ENCODE results near the gene UROD. TPM values are rescaled to one million over a fixed set of nuclear protein-coding genes. Genes with fewer than 3 reads are reported as not detected.
"Not testable (repeated sequence)": the region's sequence is repeated elsewhere in the genome, so short reads cannot be mapped to it uniquely, and the experiment has no call there.

UROD gene
- 136 and 179 TPM in 2 replicates for total RNA-seq

GRCh38 chr1:45011837-45012638 lies at the start of gene UROD:
Gene UROD (plus strand): TSS chr1:45012254. CDS start chr1:45012266, 12 bp downstream.
- H3K4me3 ChIP-seq (ENCODE audit: low read depth, low read length), result peak within 1 kb of the TSS; percentile 69
- peak; percentile 97 for DNase-seq (ENCODE audit: low read depth)
- TF ChIP-seq, protein P1, sequence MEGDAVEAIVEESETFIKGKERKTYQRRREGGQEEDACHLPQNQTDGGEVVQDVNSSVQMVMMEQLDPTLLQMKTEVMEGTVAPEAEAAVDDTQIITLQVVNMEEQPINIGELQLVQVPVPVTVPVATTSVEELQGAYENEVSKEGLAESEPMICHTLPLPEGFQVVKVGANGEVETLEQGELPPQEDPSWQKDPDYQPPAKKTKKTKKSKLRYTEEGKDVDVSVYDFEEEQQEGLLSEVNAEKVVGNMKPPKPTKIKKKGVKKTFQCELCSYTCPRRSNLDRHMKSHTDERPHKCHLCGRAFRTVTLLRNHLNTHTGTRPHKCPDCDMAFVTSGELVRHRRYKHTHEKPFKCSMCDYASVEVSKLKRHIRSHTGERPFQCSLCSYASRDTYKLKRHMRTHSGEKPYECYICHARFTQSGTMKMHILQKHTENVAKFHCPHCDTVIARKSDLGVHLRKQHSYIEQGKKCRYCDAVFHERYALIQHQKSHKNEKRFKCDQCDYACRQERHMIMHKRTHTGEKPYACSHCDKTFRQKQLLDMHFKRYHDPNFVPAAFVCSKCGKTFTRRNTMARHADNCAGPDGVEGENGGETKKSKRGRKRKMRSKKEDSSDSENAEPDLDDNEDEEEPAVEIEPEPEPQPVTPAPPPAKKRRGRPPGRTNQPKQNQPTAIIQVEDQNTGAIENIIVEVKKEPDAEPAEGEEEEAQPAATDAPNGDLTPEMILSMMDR (IDR thresholded peaks at IDR 0.05; ENCODE audit: insufficient read depth, low read depth, low read length), result no peak

DNA sequence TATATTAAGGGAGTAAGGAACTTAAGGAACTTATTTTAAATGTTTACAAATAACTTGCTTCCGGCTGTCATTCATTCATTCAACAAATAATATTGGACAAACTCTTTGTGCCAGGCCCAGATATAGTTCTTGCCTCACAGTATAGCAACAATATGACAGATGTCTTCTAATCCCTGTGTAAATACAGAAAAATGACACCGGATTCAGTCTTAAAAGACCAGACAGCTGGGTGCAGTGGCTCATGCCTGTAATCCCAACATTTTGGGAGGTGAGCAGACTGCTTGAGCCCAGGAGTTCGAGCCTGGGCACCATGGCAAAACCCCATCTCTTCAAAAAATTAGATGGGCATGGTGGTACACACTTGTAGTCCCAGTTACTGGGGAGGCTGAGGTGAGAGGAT lies 49.3 kb upstream of the UROD start:
- DNase-seq (ENCODE audit: low read depth), result no peak
- H3K4me3 ChIP-seq (ENCODE audit: low read depth, low read length), result no peak overlapping the region
- TF ChIP-seq, protein P1 (IDR thresholded peaks at IDR 0.05; ENCODE audit: insufficient read depth, low read depth, low read length), result no peak

DNA sequence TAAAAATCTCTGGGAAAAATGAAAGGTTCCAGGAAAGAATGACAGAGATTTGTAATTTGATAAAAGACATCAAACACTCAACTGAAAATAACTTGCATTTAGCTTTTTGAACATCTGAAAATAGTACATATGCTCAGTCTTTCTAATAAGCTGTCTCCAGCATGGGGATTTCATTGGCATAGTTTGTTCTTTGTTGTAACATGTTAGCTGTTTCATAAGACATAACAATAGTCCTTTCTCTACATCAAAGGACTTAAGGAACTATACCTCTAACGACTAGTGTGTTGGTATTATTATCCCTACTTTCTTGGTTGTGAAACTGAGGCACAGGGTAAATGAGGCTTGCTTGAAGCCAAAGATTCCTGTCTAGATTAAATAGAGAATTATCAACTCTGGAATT lies 47.7 kb upstream of the UROD start:
- no peak overlapping the region for H3K4me3 ChIP-seq (ENCODE audit: low read depth, low read length)
- DNase-seq (ENCODE audit: low read depth), result no peak
- TF ChIP-seq, protein P1 (IDR thresholded peaks at IDR 0.05; ENCODE audit: insufficient read depth, low read depth, low read length), result no peak

DNA sequence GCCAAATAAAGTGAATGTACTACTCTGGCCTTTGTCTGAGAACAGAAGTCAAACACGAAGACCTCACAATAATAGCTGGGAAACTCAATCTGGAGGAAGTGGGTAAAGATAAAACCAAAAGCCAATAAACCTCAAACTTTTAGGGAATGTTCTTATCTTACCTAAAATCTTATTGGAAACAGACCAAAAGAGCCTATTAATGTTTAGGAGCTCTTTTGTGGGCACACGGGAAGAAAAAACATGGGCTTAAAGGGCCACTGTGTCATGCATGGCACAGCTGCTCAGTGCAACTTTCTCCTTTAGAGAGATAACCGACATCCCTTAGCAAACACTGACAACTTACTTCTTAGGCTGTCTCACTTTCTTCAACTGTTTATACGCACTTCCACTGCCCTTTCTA lies 41.7 kb upstream of the UROD start:
- H3K4me3 ChIP-seq (ENCODE audit: low read depth, low read length), result no peak overlapping the region
- TF ChIP-seq, protein P1 (IDR thresholded peaks at IDR 0.05; ENCODE audit: insufficient read depth, low read depth, low read length), result no peak
- peak; percentile 90 for DNase-seq (ENCODE audit: low read depth)

- DNase-seq (ENCODE audit: low read depth), result no peak
- TF ChIP-seq, protein P1 (IDR thresholded peaks at IDR 0.05; ENCODE audit: insufficient read depth, low read depth, low read length), result no peak
- H3K4me3 ChIP-seq (ENCODE audit: low read depth, low read length), result no peak overlapping the region
These were observed 38.4 kb upstream of the UROD start for GRCh38 chr1:44973645-44974044.

GRCh38 chr1:44976252-44976651 lies 35.8 kb upstream of the UROD start:
- no peak for DNase-seq (ENCODE audit: low read depth)
- no peak overlapping the region for H3K4me3 ChIP-seq (ENCODE audit: low read depth, low read length)
- TF ChIP-seq, protein P1 (IDR thresholded peaks at IDR 0.05; ENCODE audit: insufficient read depth, low read depth, low read length), result no peak

GRCh38 chr1:44977372-44977771 lies 34.7 kb upstream of the UROD start:
- DNase-seq (ENCODE audit: low read depth); H3K4me3 ChIP-seq (ENCODE audit: low read depth, low read length): not testable (repeated sequence)

Data from fibroblast of villous mesenchyme (primary cell).